ENCODE results near the gene FAM53B.

FAM53B gene

GRCh38 chr10:124598196-124598595 is 146.0 kb downstream of the FAM53B start:
- POLR2A ChIA-PET: no interaction called here
- no peak overlapping the region for H3K27ac ChIP-seq (ENCODE audit: extremely low read depth, low read depth, low read length)
- CTCF ChIA-PET: no interaction called here
- TF ChIP-seq ZSCAN5A (tag by site-specific recombination; IDR thresholded peaks at IDR 0.05) (no peak), MZF1 (tag by site-specific recombination; IDR thresholded peaks at IDR 0.05; ENCODE audit: borderline replicate concordance) (no peak), ZNF19 (tag by site-specific recombination; IDR thresholded peaks at IDR 0.05; ENCODE audit: low read depth) (no peak), ZFP69B (tag by site-specific recombination; IDR thresholded peaks at IDR 0.05) (no peak), ZNF561 (tag by site-specific recombination; IDR thresholded peaks at IDR 0.05; ENCODE audit: borderline replicate concordance) (no peak), ZNF837 (tag by site-specific recombination; IDR thresholded peaks at IDR 0.05) (no peak), REST (tag by site-specific recombination; IDR thresholded peaks at IDR 0.05) (no peak), ZNF654 (tag by site-specific recombination; IDR thresholded peaks at IDR 0.05; ENCODE audit: low read depth) (no peak), ZBTB20 (tag by site-specific recombination; IDR thresholded peaks at IDR 0.05) (no peak), ZNF677 (tag by site-specific recombination; IDR thresholded peaks at IDR 0.05) (no peak), ZNF148 (tag by site-specific recombination; IDR thresholded peaks at IDR 0.05; ENCODE audit: borderline replicate concordance) (no peak), ZNF341 (tag by site-specific recombination; IDR thresholded peaks at IDR 0.05; ENCODE audit: low read depth) (no peak)
- TF ChIP-seq, protein P1, sequence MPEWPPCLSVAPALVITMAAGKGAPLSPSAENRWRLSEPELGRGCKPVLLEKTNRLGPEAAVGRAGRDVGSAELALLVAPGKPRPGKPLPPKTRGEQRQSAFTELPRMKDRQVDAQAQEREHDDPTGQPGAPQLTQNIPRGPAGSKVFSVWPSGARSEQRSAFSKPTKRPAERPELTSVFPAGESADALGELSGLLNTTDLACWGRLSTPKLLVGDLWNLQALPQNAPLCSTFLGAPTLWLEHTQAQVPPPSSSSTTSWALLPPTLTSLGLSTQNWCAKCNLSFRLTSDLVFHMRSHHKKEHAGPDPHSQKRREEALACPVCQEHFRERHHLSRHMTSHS (tag by site-specific recombination; IDR thresholded peaks at IDR 0.05): no peak
- TF ChIP-seq, protein P2, sequence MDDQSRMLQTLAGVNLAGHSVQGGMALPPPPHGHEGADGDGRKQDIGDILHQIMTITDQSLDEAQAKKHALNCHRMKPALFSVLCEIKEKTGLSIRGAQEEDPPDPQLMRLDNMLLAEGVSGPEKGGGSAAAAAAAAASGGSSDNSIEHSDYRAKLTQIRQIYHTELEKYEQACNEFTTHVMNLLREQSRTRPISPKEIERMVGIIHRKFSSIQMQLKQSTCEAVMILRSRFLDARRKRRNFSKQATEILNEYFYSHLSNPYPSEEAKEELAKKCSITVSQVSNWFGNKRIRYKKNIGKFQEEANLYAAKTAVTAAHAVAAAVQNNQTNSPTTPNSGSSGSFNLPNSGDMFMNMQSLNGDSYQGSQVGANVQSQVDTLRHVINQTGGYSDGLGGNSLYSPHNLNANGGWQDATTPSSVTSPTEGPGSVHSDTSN (CRISPR knock-in tag; IDR thresholded peaks at IDR 0.05): no peak
- no peak overlapping the region for H3K4me3 ChIP-seq (ENCODE audit: low read depth, low read length)
- no peaks in the 10 kb centered on the region for H3K4me1 ChIP-seq (ENCODE audit: control insufficient read depth, insufficient read depth, low read length)
- no peaks in the 10 kb centered on the region for H3K9me3 ChIP-seq (ENCODE audit: control insufficient read depth, insufficient read depth, low read depth, low read length)
- H3K36me3 ChIP-seq (ENCODE audit: control insufficient read depth in 2 of 2, insufficient read depth in 1 of 2, low read length in 2 of 2): no peaks in the 10 kb centered on the region

DNA sequence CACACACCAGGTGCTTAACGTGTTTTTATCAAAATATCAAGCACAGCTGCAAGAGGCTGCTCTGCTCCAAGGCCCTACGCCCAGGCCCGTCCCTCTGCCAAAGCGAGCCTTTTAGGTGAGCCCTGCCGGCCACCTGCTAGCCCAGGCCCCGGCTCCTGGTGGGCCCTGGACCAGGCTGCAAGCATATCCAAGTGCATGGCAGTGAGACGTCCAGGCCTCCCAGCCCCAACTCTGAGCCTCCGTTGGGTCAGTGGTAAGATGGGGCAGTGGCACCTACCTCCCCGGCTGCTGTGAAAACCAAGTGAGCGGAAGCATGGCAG is 146.4 kb downstream of the FAM53B start:
- Histone ChIP-seq H3K9me3 (ENCODE audit: control insufficient read depth, insufficient read depth, low read depth, low read length) (no peaks in the 10 kb centered on the region), H3K36me3 (ENCODE audit: control insufficient read depth in 2 of 2, insufficient read depth in 1 of 2, low read length in 2 of 2) (no peaks in the 10 kb centered on the region), H3K27ac (ENCODE audit: extremely low read depth, low read depth, low read length) (no peak overlapping the region), H3K4me1 (ENCODE audit: control insufficient read depth, insufficient read depth, low read length) (no peaks in the 10 kb centered on the region), H3K4me3 (ENCODE audit: low read depth, low read length) (no peak overlapping the region)
- CTCF ChIA-PET: no interaction called here
- POLR2A ChIA-PET: no interaction called here
- TF ChIP-seq ZNF292 (tag by site-specific recombination; IDR thresholded peaks at IDR 0.05; ENCODE audit: borderline replicate concordance, low read depth) (no peak), ZNF2 (tag by site-specific recombination; IDR thresholded peaks at IDR 0.05) (no peak), ZNF394 (tag by site-specific recombination; IDR thresholded peaks at IDR 0.05; ENCODE audit: borderline replicate concordance) (no peak), ZNF600 (tag by site-specific recombination; IDR thresholded peaks at IDR 0.05) (no peak), ZNF24 (tag by site-specific recombination; IDR thresholded peaks at IDR 0.05) (no peak), KLF16 (tag by site-specific recombination; IDR thresholded peaks at IDR 0.05) (no peak), ZNF654 (tag by site-specific recombination; IDR thresholded peaks at IDR 0.05; ENCODE audit: low read depth) (no peak), HOXD13 (CRISPR knock-in tag; IDR thresholded peaks at IDR 0.05; ENCODE audit: borderline replicate concordance) (no peak), ZBTB44 (tag by site-specific recombination; IDR thresholded peaks at IDR 0.05) (no peak)
- TF ChIP-seq, protein P3, sequence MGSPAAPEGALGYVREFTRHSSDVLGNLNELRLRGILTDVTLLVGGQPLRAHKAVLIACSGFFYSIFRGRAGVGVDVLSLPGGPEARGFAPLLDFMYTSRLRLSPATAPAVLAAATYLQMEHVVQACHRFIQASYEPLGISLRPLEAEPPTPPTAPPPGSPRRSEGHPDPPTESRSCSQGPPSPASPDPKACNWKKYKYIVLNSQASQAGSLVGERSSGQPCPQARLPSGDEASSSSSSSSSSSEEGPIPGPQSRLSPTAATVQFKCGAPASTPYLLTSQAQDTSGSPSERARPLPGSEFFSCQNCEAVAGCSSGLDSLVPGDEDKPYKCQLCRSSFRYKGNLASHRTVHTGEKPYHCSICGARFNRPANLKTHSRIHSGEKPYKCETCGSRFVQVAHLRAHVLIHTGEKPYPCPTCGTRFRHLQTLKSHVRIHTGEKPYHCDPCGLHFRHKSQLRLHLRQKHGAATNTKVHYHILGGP (tag by site-specific recombination; IDR thresholded peaks at IDR 0.05): no peak
